Endothelial cell (in vitro differentiated cells): ENCODE data around the gene EMC10. TPM values are rescaled to one million over a fixed set of nuclear protein-coding genes. Genes with fewer than 3 reads are reported as not detected.

Experiments used
- DNase-seq: peaks from one replicate; pipeline ENCODE4 v3.0.0; 2021; ENCODE audit warnings: low spot score
- H3K27ac Mint-ChIP-seq: one replicate; pipeline ENCODE4 v1.8.0; 2021; ENCODE audit warnings: mixed read lengths, inconsistent platforms; ENCODE audit not compliant: unreplicated experiment
- H3K27me3 Mint-ChIP-seq: one replicate; pipeline ENCODE4 v1.8.0; 2021; ENCODE audit warnings: mild to moderate bottlenecking, moderate library complexity, mixed read lengths, inconsistent platforms; ENCODE audit not compliant: unreplicated experiment
- H3K36me3 Mint-ChIP-seq: one replicate; pipeline ENCODE4 v1.8.0; 2021; ENCODE audit warnings: mild to moderate bottlenecking, low read depth, mixed read lengths, inconsistent platforms; ENCODE audit not compliant: unreplicated experiment
- H3K4me1 Mint-ChIP-seq: one replicate; pipeline ENCODE4 v1.8.0; 2021; ENCODE audit warnings: mild to moderate bottlenecking, mixed read lengths, inconsistent platforms; ENCODE audit not compliant: unreplicated experiment
- H3K4me3 Mint-ChIP-seq: one replicate; pipeline ENCODE4 v1.8.0; 2021; ENCODE audit warnings: mild to moderate bottlenecking, mixed read lengths, inconsistent platforms; ENCODE audit not compliant: unreplicated experiment
- H3K9me3 Mint-ChIP-seq: one replicate; pipeline ENCODE4 v1.8.0; 2021; ENCODE audit warnings: mixed read lengths, inconsistent platforms; ENCODE audit not compliant: unreplicated experiment
- total RNA-seq: library from RNA; stranded (reverse); fragmentation: NEBNext Ultra II Directional; extraction: Animal tissue kit (Norgen Biotek cat#: 25700); gene quantifications from one replicate; pipeline ENCODE4 v1.2.1, GENCODE V29; 2021; ENCODE audit not compliant: unreplicated experiment
- TF ChIP-seq, protein P1 (sequence below): fragments of 200-600 bp; sonication (generic); IDR thresholded peaks from one replicate; pipeline ENCODE4 v1.5.0; 2021; ENCODE audit warnings: antibody characterized with exemption; ENCODE audit not compliant: unreplicated experiment

EMC10 gene
- total RNA-seq, 1 donor from 2014 or later = 0.21 TPM

- Mint-ChIP-seq H3K27me3 (peaks cover 21% of the 10 kb centered on the region), H3K27ac (no peak overlapping the region), H3K36me3 (peaks cover 35% of the 10 kb centered on the region), H3K9me3 (peaks cover 48% of the 10 kb centered on the region), H3K4me1 (no peaks in the 10 kb centered on the region), H3K4me3 (no peak overlapping the region)
- no peak for DNase-seq
- TF ChIP-seq, protein P1, sequence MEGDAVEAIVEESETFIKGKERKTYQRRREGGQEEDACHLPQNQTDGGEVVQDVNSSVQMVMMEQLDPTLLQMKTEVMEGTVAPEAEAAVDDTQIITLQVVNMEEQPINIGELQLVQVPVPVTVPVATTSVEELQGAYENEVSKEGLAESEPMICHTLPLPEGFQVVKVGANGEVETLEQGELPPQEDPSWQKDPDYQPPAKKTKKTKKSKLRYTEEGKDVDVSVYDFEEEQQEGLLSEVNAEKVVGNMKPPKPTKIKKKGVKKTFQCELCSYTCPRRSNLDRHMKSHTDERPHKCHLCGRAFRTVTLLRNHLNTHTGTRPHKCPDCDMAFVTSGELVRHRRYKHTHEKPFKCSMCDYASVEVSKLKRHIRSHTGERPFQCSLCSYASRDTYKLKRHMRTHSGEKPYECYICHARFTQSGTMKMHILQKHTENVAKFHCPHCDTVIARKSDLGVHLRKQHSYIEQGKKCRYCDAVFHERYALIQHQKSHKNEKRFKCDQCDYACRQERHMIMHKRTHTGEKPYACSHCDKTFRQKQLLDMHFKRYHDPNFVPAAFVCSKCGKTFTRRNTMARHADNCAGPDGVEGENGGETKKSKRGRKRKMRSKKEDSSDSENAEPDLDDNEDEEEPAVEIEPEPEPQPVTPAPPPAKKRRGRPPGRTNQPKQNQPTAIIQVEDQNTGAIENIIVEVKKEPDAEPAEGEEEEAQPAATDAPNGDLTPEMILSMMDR = peak; percentile 34
Observed at GRCh38 chr19:50486823-50487515, 10.7 kb downstream of the EMC10 start.

DNA sequence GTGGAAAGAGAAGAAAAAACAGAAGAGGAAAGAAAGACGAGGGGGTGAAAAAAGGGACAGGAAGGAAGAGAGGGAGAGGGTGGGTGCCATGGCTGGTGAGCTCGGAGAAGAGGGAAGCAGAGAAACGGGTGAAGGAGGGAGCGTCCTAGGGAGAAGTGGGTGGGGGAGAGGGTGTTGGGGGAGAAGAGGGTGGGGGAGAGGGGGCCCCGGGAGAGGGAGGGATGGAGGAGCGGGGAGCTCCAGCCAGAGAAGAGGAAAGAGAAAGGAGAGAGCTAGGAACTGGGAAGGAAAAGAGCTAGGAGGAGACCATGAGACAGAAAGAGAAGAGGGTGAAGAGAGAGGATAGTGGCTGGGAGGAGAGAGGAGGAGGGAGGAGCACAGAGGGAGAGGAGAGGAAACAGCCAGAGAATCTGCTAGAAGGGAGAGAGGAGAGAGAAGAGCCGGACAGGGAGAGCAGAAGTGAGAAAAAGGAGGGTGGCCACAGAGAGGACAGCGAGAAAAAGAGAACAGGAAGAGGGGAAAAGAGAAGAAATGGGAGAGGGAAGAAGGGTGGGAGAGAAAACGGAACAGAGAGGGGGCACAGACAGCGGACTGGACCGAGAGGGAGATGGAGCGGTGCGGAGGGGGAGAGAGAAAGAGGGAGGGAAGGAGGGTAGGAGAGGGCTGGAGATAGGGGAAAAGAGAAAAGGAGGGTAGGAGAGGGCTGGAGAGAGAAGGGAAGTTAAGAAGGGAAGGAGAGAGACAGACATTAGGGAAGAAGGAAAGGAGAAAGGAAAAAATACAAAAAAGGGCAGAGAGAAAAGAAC is 12.3 kb downstream of the EMC10 start:
- Mint-ChIP-seq H3K4me1 (no peaks in the 10 kb centered on the region), H3K27ac (no peak overlapping the region), H3K9me3 (peaks cover 49% of the 10 kb centered on the region)

GRCh38 chr19:50489461-50490011 is 13.2 kb downstream of the EMC10 start:
- H3K4me3 Mint-ChIP-seq = no peak overlapping the region
- no peak overlapping the region for H3K27ac Mint-ChIP-seq
- DNase-seq = no peak
- no peaks in the 10 kb centered on the region for H3K4me1 Mint-ChIP-seq
- TF ChIP-seq, protein P1 = no peak
- peaks cover 35% of the 10 kb centered on the region for H3K36me3 Mint-ChIP-seq
- peaks cover 26% of the 10 kb centered on the region for H3K27me3 Mint-ChIP-seq
- H3K9me3 Mint-ChIP-seq = peaks cover 52% of the 10 kb centered on the region

More for the DNA sequence above, 12.3 kb downstream of the EMC10 start:
- TF ChIP-seq, protein P1 = no peak
- no peak for DNase-seq
- H3K4me3 Mint-ChIP-seq = no peak overlapping the region
- peaks cover 26% of the 10 kb centered on the region for H3K27me3 Mint-ChIP-seq
- H3K36me3 Mint-ChIP-seq = peaks cover 32% of the 10 kb centered on the region

DNA sequence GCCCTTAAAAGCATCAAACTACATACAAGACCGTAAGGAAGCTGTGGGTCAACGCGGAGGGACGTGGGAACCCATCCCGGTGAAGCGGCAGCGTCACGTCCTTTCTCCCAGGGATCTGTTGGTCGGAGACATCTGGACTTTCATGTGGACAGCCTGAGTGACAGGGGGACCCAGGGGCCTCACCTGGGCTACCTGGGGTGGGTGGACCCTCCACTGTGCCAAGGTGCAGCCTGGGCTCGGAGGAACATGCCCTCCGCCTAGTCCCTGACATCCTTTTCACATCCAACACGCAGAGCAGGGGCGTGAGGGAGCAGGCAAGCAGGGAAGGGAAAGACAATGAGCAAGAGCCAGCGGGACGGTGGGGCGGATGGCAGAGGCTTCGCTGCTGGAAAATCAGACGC is 14.1 kb downstream of the EMC10 start:
- Mint-ChIP-seq H3K4me1 (no peaks in the 10 kb centered on the region), H3K4me3 (no peak overlapping the region), H3K27me3 (peaks cover 28% of the 10 kb centered on the region)

More for the DNA sequence above, 14.1 kb downstream of the EMC10 start:
- no peak for DNase-seq
- peaks cover 41% of the 10 kb centered on the region for H3K36me3 Mint-ChIP-seq
- H3K9me3 Mint-ChIP-seq = peaks cover 59% of the 10 kb centered on the region
- TF ChIP-seq, protein P1 = no peak
- H3K27ac Mint-ChIP-seq = no peak overlapping the region
